Mammary epithelial cell (primary cell): ENCODE results near the gene GHRL.

Experiments
- CTCF ChIP-seq, 2 donors: IDR thresholded peaks in 1 of 2; conservative IDR thresholded peaks in 1 of 2; 2 replicates each; pipeline ENCODE4 v1.5.1; 2011 to 2012; ENCODE audit warnings: inconsistent platforms in 2 of 2, low read length in 2 of 2, mild to moderate bottlenecking in 2 of 2, control low read depth in 1 of 2, low read depth in 1 of 2; ENCODE audit not compliant: insufficient read depth in 1 of 2; ENCODE audit errors: extremely low read depth in 1 of 2
- EZH2 ChIP-seq: IDR thresholded peaks from 2 replicates; pipeline ENCODE4 v1.6.1; 2012; ENCODE audit warnings: low read length, inconsistent platforms, borderline replicate concordance

DNA sequence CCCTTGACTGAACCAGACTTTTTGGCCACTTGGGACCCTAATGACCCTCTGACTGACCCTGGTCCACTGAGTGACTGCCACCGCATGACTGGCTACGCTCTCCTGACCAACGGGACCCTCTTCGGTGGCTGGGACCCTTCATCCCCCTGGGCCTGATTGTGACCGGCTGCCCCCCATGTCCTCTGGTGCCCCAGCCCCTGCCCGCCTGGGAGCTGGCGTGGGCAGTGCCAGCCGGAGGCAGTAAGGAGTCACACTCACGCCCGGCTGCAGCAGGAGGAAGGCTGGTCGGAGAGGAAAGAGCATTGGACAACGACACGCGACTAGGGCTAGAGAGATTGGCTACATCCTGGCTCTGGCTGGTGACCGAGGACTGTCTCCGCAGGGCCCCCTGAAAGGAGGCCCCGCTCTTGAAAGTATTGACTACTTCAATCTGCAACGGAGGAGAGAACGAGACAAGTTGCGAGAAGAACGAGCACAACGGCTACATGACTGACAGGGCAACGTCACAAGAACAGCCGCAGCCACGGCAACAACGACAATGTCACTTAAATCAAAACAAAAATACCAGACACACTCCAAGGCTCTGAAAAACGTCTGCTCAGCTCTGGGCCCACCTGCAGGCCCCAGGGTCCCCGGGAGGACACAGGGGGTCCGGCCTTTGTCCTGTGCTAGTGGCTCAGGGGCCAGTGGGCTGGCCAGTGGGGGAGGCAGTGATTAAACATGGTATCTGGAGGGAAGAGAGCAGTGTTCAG, 43.3 kb upstream of the GHRL start:
- no peak for TF ChIP-seq CTCF (conservative IDR thresholded peaks at IDR 0.05 in 1 of 2, IDR thresholded peaks at IDR 0.05 in 1 of 2; ENCODE audit: extremely low read depth in 1 of 2, insufficient read depth in 1 of 2, low read depth in 1 of 2, low read length in 2 of 2)
- TF ChIP-seq EZH2: no peak
